ENCODE measurements around the gene C1QTNF9B. TPM values are rescaled to one million over a fixed set of nuclear protein-coding genes. Genes with fewer than 3 reads are reported as not detected.
"Not testable (repeated sequence)": the region's sequence is repeated elsewhere in the genome, so short reads cannot be mapped to it uniquely, and the experiment has no call there.

C1QTNF9B gene
- total and polyA plus RNA-seq, 2 experiments from 2014 or later, result 0.27 to 0.28 TPM

DNA sequence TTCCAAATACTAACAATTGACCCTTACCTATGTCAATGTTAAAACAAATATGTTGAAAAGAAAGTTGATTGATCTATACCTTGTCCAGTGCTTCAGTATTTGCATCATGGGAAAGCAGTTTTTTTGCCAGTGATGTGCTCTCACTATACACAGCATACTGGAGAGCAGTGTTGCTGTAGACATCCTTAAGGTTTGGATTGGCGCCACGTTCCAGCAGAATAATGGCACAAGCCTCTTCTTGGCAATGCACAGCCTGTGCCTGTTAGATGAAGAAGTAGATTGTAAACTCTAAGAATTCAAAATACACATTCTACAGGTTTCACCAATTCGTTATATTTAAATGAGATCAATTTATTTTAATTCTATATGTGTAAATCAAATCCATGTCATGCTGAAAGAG, 43.9 kb upstream of the C1QTNF9B start:
- Histone ChIP-seq H3K4me3 (no peak overlapping the region), H3K9me2 (ENCODE audit: insufficient read depth) (no peaks in the 10 kb centered on the region), H3F3A (replicated peaks; ENCODE audit: low read depth) (no peaks in the 10 kb centered on the region), H3K79me2 (replicated peaks; ENCODE audit: insufficient read depth) (no peaks in the 10 kb centered on the region), H4K20me1 (replicated peaks; ENCODE audit: insufficient read depth) (no peaks in the 10 kb centered on the region), H3K4me2 (no peak overlapping the region), H3K27me3 (ENCODE audit: insufficient read depth) (no peaks in the 10 kb centered on the region), H3K4me1 (ENCODE audit: insufficient read depth) (no peaks in the 10 kb centered on the region), H2AFZ (no peak overlapping the region), H3K27ac (ENCODE audit: low read depth) (no peak overlapping the region), H3K36me3 (ENCODE audit: insufficient read depth) (no peaks in the 10 kb centered on the region)
- no peak for ATAC-seq
- Mint-ChIP-seq H3K27ac (no peak overlapping the region), H3K9me3 (peaks cover 17% of the 10 kb centered on the region; the same call in 2 of the 3 replicates), H3K36me3 (ENCODE audit: low read depth) (peaks cover 8% of the 10 kb centered on the region; the same call in 2 of the 3 replicates), H3K27me3 (ENCODE audit: insufficient read depth, low read depth, poor library complexity) (peaks cover 4% of the 10 kb centered on the region), H3K4me3 (no peak overlapping the region), H3K4me1 (no peaks in the 10 kb centered on the region)
- no peak for DNase-seq (ENCODE audit: low spot score)
- no peak for TF ChIP-seq EZH2 (IDR thresholded peaks at IDR 0.05; ENCODE audit: low read depth, unreplicated experiment)
- TF ChIP-seq NANOG (IDR thresholded peaks at IDR 0.05; ENCODE audit: borderline replicate concordance), result no peak
- TF ChIP-seq STAT1 (IDR thresholded peaks at IDR 0.05; ENCODE audit: unreplicated experiment), result no peak
- TF ChIP-seq, protein P1, sequence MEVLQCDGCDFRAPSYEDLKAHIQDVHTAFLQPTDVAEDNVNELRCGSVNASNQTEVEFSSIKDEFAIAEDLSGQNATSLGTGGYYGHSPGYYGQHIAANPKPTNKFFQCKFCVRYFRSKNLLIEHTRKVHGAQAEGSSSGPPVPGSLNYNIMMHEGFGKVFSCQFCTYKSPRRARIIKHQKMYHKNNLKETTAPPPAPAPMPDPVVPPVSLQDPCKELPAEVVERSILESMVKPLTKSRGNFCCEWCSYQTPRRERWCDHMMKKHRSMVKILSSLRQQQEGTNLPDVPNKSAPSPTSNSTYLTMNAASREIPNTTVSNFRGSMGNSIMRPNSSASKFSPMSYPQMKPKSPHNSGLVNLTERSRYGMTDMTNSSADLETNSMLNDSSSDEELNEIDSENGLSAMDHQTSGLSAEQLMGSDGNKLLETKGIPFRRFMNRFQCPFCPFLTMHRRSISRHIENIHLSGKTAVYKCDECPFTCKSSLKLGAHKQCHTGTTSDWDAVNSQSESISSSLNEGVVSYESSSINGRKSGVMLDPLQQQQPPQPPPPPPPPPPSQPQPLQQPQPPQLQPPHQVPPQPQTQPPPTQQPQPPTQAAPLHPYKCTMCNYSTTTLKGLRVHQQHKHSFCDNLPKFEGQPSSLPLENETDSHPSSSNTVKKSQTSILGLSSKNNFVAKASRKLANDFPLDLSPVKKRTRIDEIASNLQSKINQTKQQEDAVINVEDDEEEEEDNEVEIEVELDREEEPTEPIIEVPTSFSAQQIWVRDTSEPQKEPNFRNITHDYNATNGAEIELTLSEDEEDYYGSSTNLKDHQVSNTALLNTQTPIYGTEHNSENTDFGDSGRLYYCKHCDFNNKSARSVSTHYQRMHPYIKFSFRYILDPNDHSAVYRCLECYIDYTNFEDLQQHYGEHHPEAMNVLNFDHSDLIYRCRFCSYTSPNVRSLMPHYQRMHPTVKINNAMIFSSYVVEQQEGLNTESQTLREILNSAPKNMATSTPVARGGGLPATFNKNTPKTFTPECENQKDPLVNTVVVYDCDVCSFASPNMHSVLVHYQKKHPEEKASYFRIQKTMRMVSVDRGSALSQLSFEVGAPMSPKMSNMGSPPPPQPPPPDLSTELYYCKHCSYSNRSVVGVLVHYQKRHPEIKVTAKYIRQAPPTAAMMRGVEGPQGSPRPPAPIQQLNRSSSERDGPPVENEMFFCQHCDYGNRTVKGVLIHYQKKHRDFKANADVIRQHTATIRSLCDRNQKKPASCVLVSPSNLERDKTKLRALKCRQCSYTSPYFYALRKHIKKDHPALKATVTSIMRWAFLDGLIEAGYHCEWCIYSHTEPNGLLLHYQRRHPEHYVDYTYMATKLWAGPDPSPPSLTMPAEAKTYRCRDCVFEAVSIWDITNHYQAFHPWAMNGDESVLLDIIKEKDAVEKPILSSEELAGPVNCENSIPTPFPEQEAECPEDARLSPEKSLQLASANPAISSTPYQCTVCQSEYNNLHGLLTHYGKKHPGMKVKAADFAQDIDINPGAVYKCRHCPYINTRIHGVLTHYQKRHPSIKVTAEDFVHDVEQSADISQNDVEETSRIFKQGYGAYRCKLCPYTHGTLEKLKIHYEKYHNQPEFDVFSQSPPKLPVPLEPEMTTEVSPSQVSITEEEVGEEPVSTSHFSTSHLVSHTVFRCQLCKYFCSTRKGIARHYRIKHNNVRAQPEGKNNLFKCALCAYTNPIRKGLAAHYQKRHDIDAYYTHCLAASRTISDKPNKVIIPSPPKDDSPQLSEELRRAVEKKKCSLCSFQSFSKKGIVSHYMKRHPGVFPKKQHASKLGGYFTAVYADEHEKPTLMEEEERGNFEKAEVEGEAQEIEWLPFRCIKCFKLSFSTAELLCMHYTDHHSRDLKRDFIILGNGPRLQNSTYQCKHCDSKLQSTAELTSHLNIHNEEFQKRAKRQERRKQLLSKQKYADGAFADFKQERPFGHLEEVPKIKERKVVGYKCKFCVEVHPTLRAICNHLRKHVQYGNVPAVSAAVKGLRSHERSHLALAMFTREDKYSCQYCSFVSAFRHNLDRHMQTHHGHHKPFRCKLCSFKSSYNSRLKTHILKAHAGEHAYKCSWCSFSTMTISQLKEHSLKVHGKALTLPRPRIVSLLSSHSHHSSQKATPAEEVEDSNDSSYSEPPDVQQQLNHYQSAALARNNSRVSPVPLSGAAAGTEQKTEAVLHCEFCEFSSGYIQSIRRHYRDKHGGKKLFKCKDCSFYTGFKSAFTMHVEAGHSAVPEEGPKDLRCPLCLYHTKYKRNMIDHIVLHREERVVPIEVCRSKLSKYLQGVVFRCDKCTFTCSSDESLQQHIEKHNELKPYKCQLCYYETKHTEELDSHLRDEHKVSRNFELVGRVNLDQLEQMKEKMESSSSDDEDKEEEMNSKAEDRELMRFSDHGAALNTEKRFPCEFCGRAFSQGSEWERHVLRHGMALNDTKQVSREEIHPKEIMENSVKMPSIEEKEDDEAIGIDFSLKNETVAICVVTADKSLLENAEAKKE (CRISPR knock-in tag; IDR thresholded peaks at IDR 0.05), result no peak
- no peak for TF ChIP-seq EZH2phosphoT487 (IDR thresholded peaks at IDR 0.05; ENCODE audit: unreplicated experiment)
- TF ChIP-seq CREB1 (CRISPR knock-in tag; IDR thresholded peaks at IDR 0.05; ENCODE audit: low read depth), result no peak
- no peak for TF ChIP-seq JUNB (IDR thresholded peaks at IDR 0.05; ENCODE audit: unreplicated experiment)
- no peak for TF ChIP-seq ZNF114 (CRISPR knock-in tag; IDR thresholded peaks at IDR 0.05)
- TF ChIP-seq ZNF331 (CRISPR knock-in tag; IDR thresholded peaks at IDR 0.05; ENCODE audit: low read depth), result no peak
- TF ChIP-seq POLR2AphosphoS5 (IDR thresholded peaks at IDR 0.05; ENCODE audit: low read depth), result no peak
- TF ChIP-seq, protein P2, sequence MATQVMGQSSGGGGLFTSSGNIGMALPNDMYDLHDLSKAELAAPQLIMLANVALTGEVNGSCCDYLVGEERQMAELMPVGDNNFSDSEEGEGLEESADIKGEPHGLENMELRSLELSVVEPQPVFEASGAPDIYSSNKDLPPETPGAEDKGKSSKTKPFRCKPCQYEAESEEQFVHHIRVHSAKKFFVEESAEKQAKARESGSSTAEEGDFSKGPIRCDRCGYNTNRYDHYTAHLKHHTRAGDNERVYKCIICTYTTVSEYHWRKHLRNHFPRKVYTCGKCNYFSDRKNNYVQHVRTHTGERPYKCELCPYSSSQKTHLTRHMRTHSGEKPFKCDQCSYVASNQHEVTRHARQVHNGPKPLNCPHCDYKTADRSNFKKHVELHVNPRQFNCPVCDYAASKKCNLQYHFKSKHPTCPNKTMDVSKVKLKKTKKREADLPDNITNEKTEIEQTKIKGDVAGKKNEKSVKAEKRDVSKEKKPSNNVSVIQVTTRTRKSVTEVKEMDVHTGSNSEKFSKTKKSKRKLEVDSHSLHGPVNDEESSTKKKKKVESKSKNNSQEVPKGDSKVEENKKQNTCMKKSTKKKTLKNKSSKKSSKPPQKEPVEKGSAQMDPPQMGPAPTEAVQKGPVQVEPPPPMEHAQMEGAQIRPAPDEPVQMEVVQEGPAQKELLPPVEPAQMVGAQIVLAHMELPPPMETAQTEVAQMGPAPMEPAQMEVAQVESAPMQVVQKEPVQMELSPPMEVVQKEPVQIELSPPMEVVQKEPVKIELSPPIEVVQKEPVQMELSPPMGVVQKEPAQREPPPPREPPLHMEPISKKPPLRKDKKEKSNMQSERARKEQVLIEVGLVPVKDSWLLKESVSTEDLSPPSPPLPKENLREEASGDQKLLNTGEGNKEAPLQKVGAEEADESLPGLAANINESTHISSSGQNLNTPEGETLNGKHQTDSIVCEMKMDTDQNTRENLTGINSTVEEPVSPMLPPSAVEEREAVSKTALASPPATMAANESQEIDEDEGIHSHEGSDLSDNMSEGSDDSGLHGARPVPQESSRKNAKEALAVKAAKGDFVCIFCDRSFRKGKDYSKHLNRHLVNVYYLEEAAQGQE (IDR thresholded peaks at IDR 0.05; ENCODE audit: unreplicated experiment), result no peak

DNA sequence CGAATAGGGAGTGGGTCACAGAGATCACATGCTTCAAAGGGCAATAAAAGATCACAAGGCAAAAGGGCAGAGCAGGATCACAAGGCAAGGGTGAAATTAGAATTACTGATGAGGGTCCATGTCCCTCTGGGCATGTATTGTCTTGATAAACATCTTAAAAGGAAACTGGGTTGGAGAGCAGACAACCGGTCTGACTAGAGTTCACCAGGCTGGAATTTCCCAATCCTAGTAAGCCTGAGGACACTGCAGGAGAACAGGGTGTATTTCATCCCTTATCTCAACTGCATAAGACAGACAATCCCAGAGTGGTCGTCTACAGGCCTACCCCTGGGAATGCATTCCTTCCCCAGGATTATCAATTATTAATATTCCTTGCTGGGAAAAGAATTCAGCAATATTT, 42.4 kb upstream of the C1QTNF9B start:
- ATAC-seq, H3K4me3 Mint-ChIP-seq, H3K4me2 ChIP-seq: not testable (repeated sequence)

More for the DNA sequence above, 42.4 kb upstream of the C1QTNF9B start:
- not testable (repeated sequence) for H3K79me2 ChIP-seq (replicated peaks; ENCODE audit: insufficient read depth); H2AFZ ChIP-seq; H3K36me3 ChIP-seq (ENCODE audit: insufficient read depth); H3K27me3 Mint-ChIP-seq (ENCODE audit: insufficient read depth, low read depth, poor library complexity); H3K36me3 Mint-ChIP-seq (ENCODE audit: low read depth); H3K27me3 ChIP-seq (ENCODE audit: insufficient read depth); H3K27ac ChIP-seq (ENCODE audit: low read depth); H3K4me1 ChIP-seq (ENCODE audit: insufficient read depth); H3K27ac Mint-ChIP-seq; DNase-seq (ENCODE audit: low spot score); H3F3A ChIP-seq (replicated peaks; ENCODE audit: low read depth); H3K4me3 ChIP-seq; H3K4me1 Mint-ChIP-seq; H3K9me2 ChIP-seq (ENCODE audit: insufficient read depth); H4K20me1 ChIP-seq (replicated peaks; ENCODE audit: insufficient read depth)
- peaks cover 17% of the 10 kb centered on the region; the same call in 2 of the 3 replicates for H3K9me3 Mint-ChIP-seq

Measured in GM23338 (cell line).